HG03558 (cell line): ENCODE data around the gene L3MBTL4.
"Not testable (repeated sequence)": the region's sequence is repeated elsewhere in the genome, so short reads cannot be mapped to it uniquely, and the experiment has no call there.

Experiments
- ATAC-seq: cut with Tn5 transposase; IDR thresholded peaks from one replicate; pipeline ENCODE4 v1.9.1; 2021; ENCODE audit warnings: moderate number of reproducible peaks; ENCODE audit not compliant: unreplicated experiment; ENCODE audit errors: extremely low read depth

The L3MBTL4 gene

GRCh38 chr18:6323319-6323889 lies 91.3 kb downstream of the L3MBTL4 start:
- no peak for ATAC-seq

DNA sequence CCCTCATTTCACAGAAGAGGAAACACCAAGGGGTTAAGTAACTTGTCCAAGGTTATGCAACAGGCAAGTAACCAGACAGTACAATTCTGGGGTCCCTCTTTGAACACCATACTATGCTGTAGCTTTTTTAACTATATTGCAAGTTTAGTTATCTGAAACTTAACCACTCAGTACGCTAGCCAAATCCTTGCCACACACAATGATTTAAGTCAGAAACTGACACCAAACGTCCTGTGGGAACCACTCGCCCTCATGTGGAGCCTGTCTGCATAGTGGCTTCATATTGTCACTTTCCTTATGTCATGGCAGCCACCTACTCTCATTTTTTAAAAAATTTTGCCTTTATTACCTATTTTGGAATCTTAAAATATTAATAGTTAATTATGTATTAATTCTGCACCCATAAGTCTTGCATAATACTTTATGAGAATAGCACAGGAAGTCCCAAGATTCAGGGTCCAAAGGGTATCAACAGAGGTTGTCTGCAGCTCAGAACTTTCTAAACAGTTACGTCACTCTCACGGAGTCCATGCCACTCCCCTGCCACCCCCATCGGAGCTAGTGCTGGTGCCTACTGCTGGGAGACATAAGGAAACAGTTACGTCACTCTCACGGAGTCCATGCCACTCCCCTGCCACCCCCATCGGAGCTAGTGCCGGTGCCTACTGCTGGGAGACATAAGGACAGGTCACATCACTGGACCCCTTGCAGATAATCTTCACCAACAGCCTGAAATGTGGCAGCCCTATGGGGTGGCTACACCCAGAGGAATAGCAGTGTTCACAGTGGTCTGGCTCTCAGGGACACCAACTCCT lies 99.0 kb downstream of the L3MBTL4 start:
- ATAC-seq, result no peak

DNA sequence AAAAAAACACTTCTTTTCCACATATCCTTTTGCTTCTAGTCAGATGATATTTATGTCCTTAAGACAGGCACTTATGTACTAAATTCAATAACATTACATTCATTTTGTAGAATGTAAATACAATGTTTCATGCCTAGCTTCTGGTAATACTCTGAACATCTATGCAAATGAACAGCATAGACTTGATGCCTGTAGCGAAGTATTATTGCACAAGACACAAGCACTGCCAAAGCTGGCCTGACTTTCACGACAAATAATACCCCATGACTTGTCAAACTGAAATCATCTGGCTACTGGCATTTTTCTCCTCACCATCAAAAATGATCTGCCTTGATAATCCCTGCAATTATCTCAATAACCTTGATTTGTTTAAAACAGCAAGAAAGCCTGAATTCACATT lies 101.3 kb downstream of the L3MBTL4 start:
- no peak for ATAC-seq

GRCh38 chr18:6311456-6312215 lies 103.1 kb downstream of the L3MBTL4 start:
- no peak for ATAC-seq

- ATAC-seq, result no peak
These were observed 104.0 kb downstream of the L3MBTL4 start for GRCh38 chr18:6310714-6311113.

- no peak for ATAC-seq
These were observed 116.8 kb downstream of the L3MBTL4 start for GRCh38 chr18:6297875-6298274.

- no peak for ATAC-seq
These were observed 120.4 kb downstream of the L3MBTL4 start for GRCh38 chr18:6294148-6294784.

DNA sequence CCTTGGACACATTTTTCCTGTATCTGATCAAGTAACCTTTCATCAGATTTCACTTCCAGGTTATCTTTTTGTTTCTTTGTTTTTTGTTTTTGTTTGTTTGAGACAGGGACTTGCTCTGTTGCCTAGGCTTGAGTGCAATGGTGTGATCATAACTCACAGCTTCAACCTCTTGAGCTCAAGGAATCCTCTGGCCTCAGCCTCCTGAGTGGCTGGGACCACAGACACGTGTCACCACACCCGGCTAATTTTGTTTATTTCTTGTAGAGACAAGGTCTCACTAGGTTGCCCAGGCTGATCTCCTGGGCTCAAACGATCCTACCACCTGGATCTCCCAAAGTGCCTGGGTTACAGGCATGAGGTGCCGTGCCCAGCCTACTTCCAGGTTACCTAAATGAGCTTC lies 124.9 kb downstream of the L3MBTL4 start:
- no peak for ATAC-seq

- no peak for ATAC-seq
These were observed 128.1 kb downstream of the L3MBTL4 start for GRCh38 chr18:6286585-6286984.

- no peak for ATAC-seq
These were observed 129.9 kb downstream of the L3MBTL4 start for GRCh38 chr18:6284761-6285160.

DNA sequence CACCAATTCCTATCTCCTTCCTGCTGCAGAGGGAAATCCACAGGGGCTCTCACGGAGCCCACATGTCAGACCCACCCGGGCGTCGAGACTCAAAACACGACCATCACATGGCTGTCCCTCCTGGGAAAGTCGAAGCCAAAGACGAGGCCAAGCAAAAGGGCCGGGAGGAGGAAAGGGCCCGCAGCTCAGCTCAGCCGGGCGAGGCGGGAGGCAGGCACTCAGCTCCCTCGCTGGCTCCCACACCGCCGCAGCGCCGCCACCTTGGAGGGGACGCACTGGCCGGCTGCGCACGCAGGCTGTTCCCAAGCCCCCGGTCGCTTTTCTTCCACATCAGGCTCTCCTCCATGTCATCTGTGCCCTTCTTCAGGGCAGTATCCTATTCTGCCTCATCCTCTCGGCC lies 130.4 kb downstream of the L3MBTL4 start:
- ATAC-seq, result no peak

DNA sequence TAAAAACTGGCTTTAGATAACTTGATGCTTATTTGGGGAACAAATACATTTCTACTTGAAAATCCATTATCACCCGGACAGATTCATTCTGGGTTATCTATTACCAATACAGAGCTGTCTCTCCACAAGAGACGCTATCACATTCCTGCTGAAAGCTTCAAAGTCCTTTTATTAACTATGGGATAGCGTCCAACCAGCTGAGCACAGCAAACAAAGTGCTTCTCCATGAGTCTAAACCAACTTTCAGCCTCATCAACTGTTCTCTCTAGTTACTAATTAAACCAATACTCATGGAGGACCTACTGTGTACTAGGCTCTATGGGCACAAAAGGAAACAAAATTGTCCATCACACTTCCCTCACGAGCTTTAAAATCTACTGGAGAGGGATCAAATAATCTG lies 132.8 kb downstream of the L3MBTL4 start:
- ATAC-seq, result no peak

GRCh38 chr18:6280211-6280743 lies 134.4 kb downstream of the L3MBTL4 start:
- ATAC-seq, result no peak

GRCh38 chr18:6279308-6279707 lies 135.4 kb downstream of the L3MBTL4 start:
- ATAC-seq, result no peak

DNA sequence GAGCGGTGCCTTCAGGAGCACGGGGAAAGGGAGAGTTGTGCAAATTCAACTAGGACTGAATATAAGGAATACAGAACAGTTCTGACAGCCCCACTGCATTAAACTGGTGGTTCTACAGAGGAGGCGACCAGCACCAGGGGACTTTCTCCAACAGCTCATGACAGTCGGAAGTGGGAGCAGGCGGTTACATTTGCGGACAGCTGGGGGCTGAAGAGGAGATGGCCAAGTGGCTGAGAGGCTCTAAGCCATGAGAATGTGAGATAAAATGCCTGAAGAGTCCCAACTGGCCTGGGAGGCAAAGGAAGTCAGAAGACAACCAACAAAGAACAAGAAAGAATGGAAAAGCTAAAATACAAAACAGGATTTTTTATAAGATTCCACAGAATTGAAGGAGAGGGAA lies 141.3 kb downstream of the L3MBTL4 start:
- no peak for ATAC-seq

- ATAC-seq, result not testable (repeated sequence)
These were observed 142.6 kb downstream of the L3MBTL4 start for GRCh38 chr18:6272144-6272543.

- ATAC-seq, result no peak
These were observed 143.1 kb downstream of the L3MBTL4 start for GRCh38 chr18:6271585-6271984.

- no peak for ATAC-seq
These were observed 143.9 kb downstream of the L3MBTL4 start for GRCh38 chr18:6270771-6271216.

DNA sequence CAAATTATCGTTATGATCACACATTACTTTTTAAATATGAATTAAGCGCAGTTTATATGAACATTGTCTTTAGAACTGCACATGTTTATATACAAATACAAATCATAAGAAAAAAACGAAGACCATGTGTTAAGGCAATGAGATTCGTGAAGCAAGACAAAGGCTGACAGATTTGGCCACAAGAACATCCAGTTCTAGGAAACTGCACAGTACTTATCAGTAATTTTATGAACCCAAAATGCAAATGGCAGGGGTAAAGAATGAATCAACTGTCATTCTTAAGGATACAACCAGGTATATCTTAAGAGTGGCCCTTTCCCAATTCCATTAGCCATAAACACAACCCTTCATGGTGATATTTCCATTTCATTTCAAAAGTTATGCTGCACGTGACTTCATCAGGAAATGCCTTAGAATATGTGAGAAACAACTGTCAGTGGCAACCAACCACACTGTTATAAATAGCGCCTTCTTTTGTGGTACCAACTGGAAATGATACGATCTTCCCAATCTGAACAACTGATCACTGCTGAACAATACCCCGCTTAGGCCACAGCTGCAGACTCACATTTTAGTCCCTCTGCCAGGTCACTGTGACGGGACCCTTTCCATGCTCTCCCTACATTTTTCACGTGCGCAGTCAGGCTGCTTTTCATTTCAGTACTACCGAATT lies 144.9 kb downstream of the L3MBTL4 start:
- ATAC-seq, result no peak

DNA sequence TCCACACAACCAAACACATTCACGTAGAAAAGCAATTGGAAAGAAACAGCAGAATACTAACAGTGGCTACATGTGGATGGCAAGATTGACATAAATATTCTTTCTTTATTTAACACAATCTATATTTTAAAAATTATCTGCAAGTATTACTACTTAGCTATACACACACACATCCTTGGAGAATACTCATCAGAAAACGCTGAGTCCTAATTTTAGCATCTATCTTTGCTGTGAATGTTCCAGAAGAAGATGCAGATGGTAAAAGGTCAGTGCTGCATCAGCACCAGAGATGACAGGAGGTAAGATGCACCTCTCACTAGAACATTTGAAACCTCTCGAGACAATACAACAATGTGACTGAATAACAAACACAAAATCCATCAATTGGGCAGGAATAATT lies 148.5 kb downstream of the L3MBTL4 start:
- no peak for ATAC-seq
